ENCODE measurements around the gene ATRIP. TPM values are rescaled to one million over a fixed set of nuclear protein-coding genes. Genes with fewer than 3 reads are reported as not detected.

ATRIP gene
- total RNA-seq, 1 experiment from 2014 or later: 12.5 TPM

GRCh38 chr3:48409291-48410201 lies 37.0 kb upstream of the ATRIP start:
- Mint-ChIP-seq H3K36me3 (ENCODE audit: insufficient read depth, unreplicated experiment) (peaks cover 51% of the 10 kb centered on the region), H3K27me3 (ENCODE audit: unreplicated experiment) (no peaks in the 10 kb centered on the region), H3K9me3 (ENCODE audit: low read depth, unreplicated experiment) (no peaks in the 10 kb centered on the region), H3K4me3 (ENCODE audit: low read depth, unreplicated experiment) (no peak overlapping the region), H3K4me1 (ENCODE audit: low read depth, unreplicated experiment) (no peaks in the 10 kb centered on the region), H3K27ac (ENCODE audit: unreplicated experiment) (no peak overlapping the region)
- BruUV-seq (replicated peaks): no TSS peak
- intact Hi-C loops (cut with micrococcal nuclease; ENCODE audit: unreplicated experiment): no loop called here
- CTCF ChIA-PET: interaction anchor here (1.0 to 3.4 kb wide), 2 partner anchors 24 to 26 kb away, joined by 3 to 14 read pairs; no protein-coding TSS in a partner anchor
- DNase-seq: no peak
- no peak for TF ChIP-seq CTCF (IDR thresholded peaks at IDR 0.05; ENCODE audit: unreplicated experiment)

GRCh38 chr3:48410205-48411040 lies 36.1 kb upstream of the ATRIP start:
- TF ChIP-seq CTCF (IDR thresholded peaks at IDR 0.05; ENCODE audit: unreplicated experiment): no peak
- Mint-ChIP-seq H3K9me3 (ENCODE audit: low read depth, unreplicated experiment) (no peaks in the 10 kb centered on the region), H3K4me3 (ENCODE audit: low read depth, unreplicated experiment) (no peak overlapping the region), H3K27ac (ENCODE audit: unreplicated experiment) (no peak overlapping the region), H3K27me3 (ENCODE audit: unreplicated experiment) (no peaks in the 10 kb centered on the region), H3K4me1 (ENCODE audit: low read depth, unreplicated experiment) (no peaks in the 10 kb centered on the region), H3K36me3 (ENCODE audit: insufficient read depth, unreplicated experiment) (peaks cover 52% of the 10 kb centered on the region)
- CTCF ChIA-PET: interaction anchor here (0.8 kb wide), 1 partner anchor 26 kb away, joined by 3 read pairs; no protein-coding TSS in a partner anchor
- no TSS peak for BruUV-seq (replicated peaks)
- intact Hi-C loops (cut with micrococcal nuclease; ENCODE audit: unreplicated experiment): no loop called here
- no peak for DNase-seq

- CTCF ChIA-PET: interaction anchor here (0.8 kb wide), 1 partner anchor 25 kb away, joined by 3 read pairs; no protein-coding TSS in a partner anchor
- Mint-ChIP-seq H3K9me3 (ENCODE audit: low read depth, unreplicated experiment) (no peaks in the 10 kb centered on the region), H3K27ac (ENCODE audit: unreplicated experiment) (no peak overlapping the region), H3K4me1 (ENCODE audit: low read depth, unreplicated experiment) (no peaks in the 10 kb centered on the region), H3K27me3 (ENCODE audit: unreplicated experiment) (no peaks in the 10 kb centered on the region), H3K4me3 (ENCODE audit: low read depth, unreplicated experiment) (no peak overlapping the region), H3K36me3 (ENCODE audit: insufficient read depth, unreplicated experiment) (peaks cover 58% of the 10 kb centered on the region)
- intact Hi-C loops (cut with micrococcal nuclease; ENCODE audit: unreplicated experiment): no loop called here
- DNase-seq: no peak
- no TSS peak for BruUV-seq (replicated peaks)
- TF ChIP-seq CTCF (IDR thresholded peaks at IDR 0.05; ENCODE audit: unreplicated experiment): no peak
These were observed 35.4 kb upstream of the ATRIP start for GRCh38 chr3:48411041-48411588.

GRCh38 chr3:48411606-48412374 lies 34.7 kb upstream of the ATRIP start:
- CTCF ChIA-PET: interaction anchor here (0.8 kb wide), 1 partner anchor 24 kb away, joined by 3 read pairs; no protein-coding TSS in a partner anchor
- no TSS peak for BruUV-seq (replicated peaks)
- no peak overlapping the region for H3K4me3 Mint-ChIP-seq (ENCODE audit: low read depth, unreplicated experiment)
- no peaks in the 10 kb centered on the region for H3K27me3 Mint-ChIP-seq (ENCODE audit: unreplicated experiment)
- H3K4me1 Mint-ChIP-seq (ENCODE audit: low read depth, unreplicated experiment): no peaks in the 10 kb centered on the region
- intact Hi-C loops (cut with micrococcal nuclease; ENCODE audit: unreplicated experiment): no loop called here
- no peak overlapping the region for H3K27ac Mint-ChIP-seq (ENCODE audit: unreplicated experiment)
- no peak for TF ChIP-seq CTCF (IDR thresholded peaks at IDR 0.05; ENCODE audit: unreplicated experiment)
- peaks cover 65% of the 10 kb centered on the region for H3K36me3 Mint-ChIP-seq (ENCODE audit: insufficient read depth, unreplicated experiment)
- DNase-seq: no peak
- H3K9me3 Mint-ChIP-seq (ENCODE audit: low read depth, unreplicated experiment): no peaks in the 10 kb centered on the region
